Activated T-helper 17 cell treated with anti-CD3 and anti-CD28 coated beads, Interleukin-2, amount 50 U/mL, for 72 hours (primary cell): ENCODE measurements around the gene ATP6V0E2. TPM values are rescaled to one million over a fixed set of nuclear protein-coding genes. Genes with fewer than 3 reads are reported as not detected.

Experiments used
- ATAC-seq: fragments of 150-1000 bp; cut with Tn5 transposase; replicated peaks from 2 replicates; pipeline ENCODE4 v1.10.0; 2021; ENCODE audit warnings: mild to moderate bottlenecking, moderate library complexity
- H3K27ac Mint-ChIP-seq: one replicate; pipeline ENCODE4 v1.8.0; 2022; ENCODE audit warnings: mixed read lengths
- H3K27me3 Mint-ChIP-seq: one replicate; pipeline ENCODE4 v1.8.0; 2022; ENCODE audit warnings: mixed read lengths
- H3K36me3 Mint-ChIP-seq: one replicate; pipeline ENCODE4 v1.8.0; 2022; ENCODE audit warnings: low read depth, mild to moderate bottlenecking, mixed read lengths
- H3K4me1 Mint-ChIP-seq: one replicate; pipeline ENCODE4 v1.8.0; 2022; ENCODE audit warnings: mixed read lengths
- H3K4me3 Mint-ChIP-seq: one replicate; pipeline ENCODE4 v1.8.0; 2022; ENCODE audit warnings: mild to moderate bottlenecking, mixed read lengths
- H3K9me3 Mint-ChIP-seq: one replicate; pipeline ENCODE4 v1.8.0; 2022; ENCODE audit warnings: mixed read lengths
- total RNA-seq, 2 donors: library from RNA; stranded (reverse); gene quantifications; one replicate each; pipeline ENCODE4 v1.2.3, GENCODE V29; 2022

Gene ATP6V0E2
- total RNA-seq, 2 donors from 2014 or later, result 30.3 to 72.9 TPM

GRCh38 chr7:149865437-149865836 is 8.3 kb upstream of the ATP6V0E2 start:
- Mint-ChIP-seq H3K9me3 (no peaks in the 10 kb centered on the region), H3K27ac (peak overlapping the region; percentile 89), H3K4me3 (peak overlapping the region; percentile 60), H3K27me3 (no peaks in the 10 kb centered on the region), H3K4me1 (peaks cover 33% of the 10 kb centered on the region), H3K36me3 (peaks cover 16% of the 10 kb centered on the region)
- ATAC-seq, result peak; percentile 85

- ATAC-seq, result no peak
- Mint-ChIP-seq H3K27me3 (no peaks in the 10 kb centered on the region), H3K4me1 (peaks cover 39% of the 10 kb centered on the region), H3K27ac (peak overlapping the region; percentile 89), H3K9me3 (no peaks in the 10 kb centered on the region), H3K36me3 (peaks cover 13% of the 10 kb centered on the region), H3K4me3 (peak overlapping the region; percentile 60)
These were observed 7.5 kb upstream of the ATP6V0E2 start for GRCh38 chr7:149866139-149866778.

GRCh38 chr7:149866779-149867447 is 6.9 kb upstream of the ATP6V0E2 start:
- ATAC-seq, result no peak
- Mint-ChIP-seq H3K27me3 (no peaks in the 10 kb centered on the region), H3K4me1 (peaks cover 44% of the 10 kb centered on the region), H3K9me3 (no peaks in the 10 kb centered on the region), H3K27ac (peak overlapping the region; percentile 89), H3K36me3 (peaks cover 7% of the 10 kb centered on the region), H3K4me3 (peak overlapping the region; percentile 60)

GRCh38 chr7:149867762-149868622 is 5.8 kb upstream of the ATP6V0E2 start:
- Mint-ChIP-seq H3K27me3 (no peaks in the 10 kb centered on the region), H3K4me1 (peaks cover 46% of the 10 kb centered on the region), H3K4me3 (peak overlapping the region; percentile 82), H3K9me3 (no peaks in the 10 kb centered on the region), H3K27ac (peak overlapping the region; percentile 90), H3K36me3 (peaks cover 3% of the 10 kb centered on the region)
- no peak for ATAC-seq

GRCh38 chr7:149868623-149869290 is 5.0 kb upstream of the ATP6V0E2 start:
- peak overlapping the region; percentile 90 for H3K27ac Mint-ChIP-seq
- H3K4me1 Mint-ChIP-seq, result peaks cover 46% of the 10 kb centered on the region
- no peaks in the 10 kb centered on the region for H3K27me3 Mint-ChIP-seq
- H3K9me3 Mint-ChIP-seq, result no peaks in the 10 kb centered on the region
- H3K4me3 Mint-ChIP-seq, result peak overlapping the region; percentile 82
- no peaks in the 10 kb centered on the region for H3K36me3 Mint-ChIP-seq
- no peak for ATAC-seq

GRCh38 chr7:149869291-149869650 is 4.5 kb upstream of the ATP6V0E2 start:
- Mint-ChIP-seq H3K4me1 (peaks cover 46% of the 10 kb centered on the region), H3K36me3 (no peaks in the 10 kb centered on the region), H3K27ac (peak overlapping the region; percentile 90), H3K9me3 (no peaks in the 10 kb centered on the region), H3K27me3 (no peaks in the 10 kb centered on the region), H3K4me3 (peak overlapping the region; percentile 82)
- ATAC-seq, result no peak

GRCh38 chr7:149869867-149870266 is 3.9 kb upstream of the ATP6V0E2 start:
- Mint-ChIP-seq H3K4me1 (peaks cover 49% of the 10 kb centered on the region), H3K27me3 (no peaks in the 10 kb centered on the region), H3K27ac (peak overlapping the region; percentile 90), H3K36me3 (no peaks in the 10 kb centered on the region), H3K9me3 (no peaks in the 10 kb centered on the region), H3K4me3 (peak overlapping the region; percentile 82)
- peak; percentile 9 for ATAC-seq

GRCh38 chr7:149870274-149870673 is 3.5 kb upstream of the ATP6V0E2 start:
- peak overlapping the region; percentile 82 for H3K4me3 Mint-ChIP-seq
- H3K27me3 Mint-ChIP-seq, result no peaks in the 10 kb centered on the region
- H3K9me3 Mint-ChIP-seq, result no peaks in the 10 kb centered on the region
- H3K4me1 Mint-ChIP-seq, result peaks cover 49% of the 10 kb centered on the region
- H3K36me3 Mint-ChIP-seq, result no peaks in the 10 kb centered on the region
- H3K27ac Mint-ChIP-seq, result peak overlapping the region; percentile 90
- no peak for ATAC-seq

- no peaks in the 10 kb centered on the region for H3K27me3 Mint-ChIP-seq
- H3K36me3 Mint-ChIP-seq, result peaks cover 6% of the 10 kb centered on the region
- H3K9me3 Mint-ChIP-seq, result no peaks in the 10 kb centered on the region
- peak overlapping the region; percentile 82 for H3K4me3 Mint-ChIP-seq
- no peak for ATAC-seq
- peak overlapping the region; percentile 90 for H3K27ac Mint-ChIP-seq
- H3K4me1 Mint-ChIP-seq, result peaks cover 55% of the 10 kb centered on the region
These were observed 2.9 kb upstream of the ATP6V0E2 start for GRCh38 chr7:149870701-149871483.

GRCh38 chr7:149871576-149871975 is 2.2 kb upstream of the ATP6V0E2 start:
- H3K4me3 Mint-ChIP-seq, result peak overlapping the region; percentile 82
- H3K4me1 Mint-ChIP-seq, result peaks cover 55% of the 10 kb centered on the region
- ATAC-seq, result peak; percentile 10

GRCh38 chr7:149872419-149873073 is 1.2 kb upstream of the ATP6V0E2 start:
- peaks cover 16% of the 10 kb centered on the region for H3K36me3 Mint-ChIP-seq
- H3K4me3 Mint-ChIP-seq, result peak overlapping the region; percentile 82
- H3K27ac Mint-ChIP-seq, result peak overlapping the region; percentile 87
- H3K9me3 Mint-ChIP-seq, result no peaks in the 10 kb centered on the region
- peaks cover 46% of the 10 kb centered on the region for H3K4me1 Mint-ChIP-seq
- no peaks in the 10 kb centered on the region for H3K27me3 Mint-ChIP-seq
- peak; percentile 14 for ATAC-seq

More at GRCh38 chr7:149871576-149871975, 2.2 kb upstream of the ATP6V0E2 start:
- H3K36me3 Mint-ChIP-seq, result peaks cover 6% of the 10 kb centered on the region
- no peaks in the 10 kb centered on the region for H3K27me3 Mint-ChIP-seq
- peak overlapping the region; percentile 90 for H3K27ac Mint-ChIP-seq
- H3K9me3 Mint-ChIP-seq, result no peaks in the 10 kb centered on the region

- Mint-ChIP-seq H3K9me3 (no peaks in the 10 kb centered on the region), H3K27ac (peak overlapping the region; percentile 87), H3K27me3 (no peaks in the 10 kb centered on the region), H3K4me1 (peaks cover 42% of the 10 kb centered on the region), H3K36me3 (peaks cover 21% of the 10 kb centered on the region), H3K4me3 (peak overlapping the region; percentile 82)
- no peak for ATAC-seq
These were observed 338 bp downstream of the ATP6V0E2 start for GRCh38 chr7:149873970-149874643.

GRCh38 chr7:149874644-149875028 is 867 bp downstream of the ATP6V0E2 start:
- no peak for ATAC-seq
- H3K9me3 Mint-ChIP-seq, result no peaks in the 10 kb centered on the region
- peak overlapping the region; percentile 9 for H3K27ac Mint-ChIP-seq

More at GRCh38 chr7:149874644-149875028, 867 bp downstream of the ATP6V0E2 start:
- no peaks in the 10 kb centered on the region for H3K27me3 Mint-ChIP-seq
- H3K4me3 Mint-ChIP-seq, result peak overlapping the region; percentile 82
- peaks cover 39% of the 10 kb centered on the region for H3K4me1 Mint-ChIP-seq
- H3K36me3 Mint-ChIP-seq, result peaks cover 23% of the 10 kb centered on the region
